ENCODE results near the gene RFX2.

RFX2 gene

GRCh38 chr19:6099033-6099432, 11.3 kb downstream of the RFX2 start:
- TF ChIP-seq CTCF (IDR thresholded peaks at IDR 0.05; ENCODE audit: insufficient read depth, low read length, poor library complexity, severe bottlenecking) = no peak
- Histone ChIP-seq H3K27me3 (replicated peaks; ENCODE audit: control insufficient read depth, insufficient read depth, low read length) (no peaks in the 10 kb centered on the region), H3K4me3 (replicated peaks; ENCODE audit: low read depth, low read length) (no peak overlapping the region), H3K36me3 (ENCODE audit: control insufficient read depth, insufficient read depth, low read length) (no peaks in the 10 kb centered on the region)
- DNase-seq (ENCODE audit: extremely low read depth, insufficient read length) = no peak

DNA sequence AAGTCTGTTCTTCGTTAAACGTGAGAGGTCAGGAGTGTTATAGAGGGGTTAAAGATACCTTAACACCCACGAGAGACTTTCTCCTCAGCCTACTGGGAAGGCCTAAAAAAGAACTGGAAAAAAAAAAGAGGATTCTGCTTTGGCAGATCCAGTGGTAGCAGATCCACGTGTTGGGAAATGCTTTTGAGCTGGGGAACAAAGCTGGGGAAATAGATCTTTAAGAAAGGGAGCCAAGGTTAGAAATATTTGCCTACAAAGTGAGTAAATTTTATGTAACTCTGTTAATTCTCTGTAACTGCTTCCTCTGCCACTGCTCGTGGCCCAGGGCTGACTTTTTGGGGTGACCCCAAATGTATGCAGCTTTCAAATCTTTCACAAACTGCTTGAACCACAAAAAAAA, 11.7 kb downstream of the RFX2 start:
- TF ChIP-seq CTCF (IDR thresholded peaks at IDR 0.05; ENCODE audit: insufficient read depth, low read length, poor library complexity, severe bottlenecking) = no peak
- no peak for DNase-seq (ENCODE audit: extremely low read depth, insufficient read length)
- H3K4me3 ChIP-seq (replicated peaks; ENCODE audit: low read depth, low read length) = no peak overlapping the region
- H3K27me3 ChIP-seq (replicated peaks; ENCODE audit: control insufficient read depth, insufficient read depth, low read length) = no peaks in the 10 kb centered on the region
- no peaks in the 10 kb centered on the region for H3K36me3 ChIP-seq (ENCODE audit: control insufficient read depth, insufficient read depth, low read length)

DNA sequence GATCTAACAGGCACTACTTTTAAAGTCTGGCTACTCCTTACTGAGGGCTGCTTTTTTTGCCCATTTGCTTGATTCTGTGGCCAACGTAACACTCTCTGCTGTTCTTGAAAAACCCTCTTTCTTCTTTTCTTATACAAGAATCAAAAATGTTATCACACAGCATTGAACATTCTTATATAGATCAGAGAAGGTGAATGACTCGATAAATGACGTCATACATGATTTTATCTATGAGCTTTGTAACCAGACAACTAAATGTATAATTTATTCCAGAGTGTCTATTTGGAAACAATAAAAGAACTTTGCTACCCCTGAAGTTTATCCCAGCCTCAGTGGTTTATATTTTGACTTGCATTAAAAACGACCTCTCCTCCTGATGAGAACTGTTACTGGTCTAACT, 12.4 kb downstream of the RFX2 start:
- no peak for TF ChIP-seq CTCF (IDR thresholded peaks at IDR 0.05; ENCODE audit: insufficient read depth, low read length, poor library complexity, severe bottlenecking)
- H3K27me3 ChIP-seq (replicated peaks; ENCODE audit: control insufficient read depth, insufficient read depth, low read length) = no peaks in the 10 kb centered on the region
- H3K36me3 ChIP-seq (ENCODE audit: control insufficient read depth, insufficient read depth, low read length) = no peaks in the 10 kb centered on the region
- H3K4me3 ChIP-seq (replicated peaks; ENCODE audit: low read depth, low read length) = no peak overlapping the region
- no peak for DNase-seq (ENCODE audit: extremely low read depth, insufficient read length)

- H3K36me3 ChIP-seq (ENCODE audit: control insufficient read depth, insufficient read depth, low read length) = no peaks in the 10 kb centered on the region
- no peak overlapping the region for H3K4me3 ChIP-seq (replicated peaks; ENCODE audit: low read depth, low read length)
- no peak for DNase-seq (ENCODE audit: extremely low read depth, insufficient read length)
- TF ChIP-seq CTCF (IDR thresholded peaks at IDR 0.05; ENCODE audit: insufficient read depth, low read length, poor library complexity, severe bottlenecking) = no peak
- no peaks in the 10 kb centered on the region for H3K27me3 ChIP-seq (replicated peaks; ENCODE audit: control insufficient read depth, insufficient read depth, low read length)
Measured at GRCh38 chr19:6095760-6096159, 14.5 kb downstream of the RFX2 start.

DNA sequence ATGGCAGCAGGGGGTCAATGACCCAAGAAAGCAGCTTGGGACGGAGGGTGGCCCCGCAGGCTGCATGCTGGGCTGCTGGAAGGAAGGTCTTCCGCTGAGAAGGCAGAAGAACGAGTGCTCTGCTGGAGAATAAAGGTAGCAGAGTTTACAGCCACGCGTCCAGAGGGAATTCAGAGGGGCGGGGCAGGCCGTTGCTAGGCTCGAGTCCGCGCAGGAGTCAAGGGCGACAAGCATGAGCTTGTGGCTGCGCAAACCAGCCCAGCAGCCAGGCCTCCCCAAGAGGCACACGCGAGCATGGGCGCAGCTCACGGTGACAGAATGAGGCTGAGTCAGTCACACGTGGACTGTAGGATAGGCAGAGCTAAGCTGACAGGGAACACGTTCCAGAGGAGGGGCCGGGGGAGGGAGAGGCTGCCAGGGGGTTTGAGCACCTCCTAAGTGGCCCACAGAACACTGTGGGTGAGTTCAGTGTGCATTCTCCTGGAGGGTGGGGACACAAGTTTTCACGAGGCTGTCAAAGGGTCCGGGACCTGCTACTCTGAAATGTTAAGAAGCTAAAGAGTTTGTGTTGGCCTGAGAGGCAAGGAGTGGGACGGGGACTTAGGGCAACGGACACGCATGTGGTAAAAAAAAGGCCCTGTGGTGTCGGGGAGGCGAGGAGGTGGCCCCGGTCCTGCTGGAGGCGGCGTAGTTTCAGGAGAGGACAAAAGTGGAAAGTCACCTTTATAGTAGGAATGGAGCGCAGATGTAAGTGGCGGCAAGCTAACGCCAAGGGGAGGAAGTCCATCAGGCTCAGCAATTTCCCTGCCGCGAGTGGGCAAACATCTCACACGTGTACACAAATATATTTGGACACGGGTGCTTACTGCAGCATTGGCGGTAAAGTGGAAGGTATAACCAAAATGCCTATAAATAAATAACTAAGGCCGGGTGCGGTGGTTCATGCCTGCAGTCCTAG, 17.7 kb downstream of the RFX2 start:
- Histone ChIP-seq H3K27me3 (replicated peaks; ENCODE audit: control insufficient read depth, insufficient read depth, low read length) (no peaks in the 10 kb centered on the region), H3K4me3 (replicated peaks; ENCODE audit: low read depth, low read length) (no peak overlapping the region), H3K36me3 (ENCODE audit: control insufficient read depth, insufficient read depth, low read length) (no peaks in the 10 kb centered on the region)
- TF ChIP-seq CTCF (IDR thresholded peaks at IDR 0.05; ENCODE audit: insufficient read depth, low read length, poor library complexity, severe bottlenecking) = no peak
- DNase-seq (ENCODE audit: extremely low read depth, insufficient read length) = no peak
